B cell (primary cell): Measurements from ENCODE around the gene OR2W1.

Source experiments
- EZH2 ChIP-seq: IDR thresholded peaks from 2 replicates; pipeline ENCODE4 v1.6.1; 2012; ENCODE audit warnings: borderline replicate concordance, low read depth, mild to moderate bottlenecking, moderate library complexity, low read length; ENCODE audit not compliant: insufficient read depth, poor library complexity, severe bottlenecking
- TF ChIP-seq, protein P1 (sequence below): fragments of 200-600 bp; IDR thresholded peaks from one replicate; pipeline ENCODE4 v1.8.0; 2022; ENCODE audit warnings: antibody characterized with exemption, mild to moderate bottlenecking

DNA sequence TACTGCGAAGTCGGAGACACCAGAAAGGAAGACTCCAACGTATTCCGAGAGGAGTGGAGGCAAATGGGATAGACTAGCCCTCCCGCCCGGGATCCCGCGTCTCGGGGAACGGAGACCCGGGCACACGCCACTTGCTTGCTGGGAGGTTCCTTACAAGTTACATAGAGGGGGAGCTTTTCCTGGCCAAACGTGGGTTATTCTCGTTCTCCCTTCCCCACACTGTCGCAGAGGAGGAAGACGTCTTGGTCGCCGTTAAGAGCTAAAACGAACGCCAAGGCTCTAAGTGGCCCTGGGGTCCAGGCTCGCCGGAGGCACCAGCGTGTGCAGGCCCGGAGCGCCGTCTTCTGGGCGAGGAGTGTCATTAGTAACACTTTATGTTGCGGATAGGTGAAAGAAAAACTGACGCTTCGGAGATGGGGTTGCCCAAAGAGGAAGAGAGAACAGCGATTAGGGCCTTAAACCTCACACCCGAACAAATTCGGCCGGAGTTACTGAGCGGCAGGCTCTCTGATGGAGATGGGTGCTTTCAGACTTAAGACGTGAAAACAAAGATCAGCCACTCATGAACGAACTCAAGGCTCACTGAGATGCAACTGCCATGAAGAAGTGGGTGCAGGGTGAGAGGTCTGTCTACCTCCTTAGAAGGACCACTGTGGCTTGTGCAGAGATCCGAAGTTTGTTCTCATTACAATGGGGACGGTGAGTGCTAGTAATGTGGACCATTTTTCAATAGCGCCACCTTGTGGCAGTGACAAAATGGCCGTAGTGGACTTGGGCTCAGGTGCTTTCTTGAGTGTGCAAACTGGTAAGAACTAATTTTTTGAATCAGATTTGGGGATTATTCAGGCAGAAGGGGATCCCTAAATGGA, 28.2 kb downstream of the OR2W1 start:
- TF ChIP-seq, protein P1, sequence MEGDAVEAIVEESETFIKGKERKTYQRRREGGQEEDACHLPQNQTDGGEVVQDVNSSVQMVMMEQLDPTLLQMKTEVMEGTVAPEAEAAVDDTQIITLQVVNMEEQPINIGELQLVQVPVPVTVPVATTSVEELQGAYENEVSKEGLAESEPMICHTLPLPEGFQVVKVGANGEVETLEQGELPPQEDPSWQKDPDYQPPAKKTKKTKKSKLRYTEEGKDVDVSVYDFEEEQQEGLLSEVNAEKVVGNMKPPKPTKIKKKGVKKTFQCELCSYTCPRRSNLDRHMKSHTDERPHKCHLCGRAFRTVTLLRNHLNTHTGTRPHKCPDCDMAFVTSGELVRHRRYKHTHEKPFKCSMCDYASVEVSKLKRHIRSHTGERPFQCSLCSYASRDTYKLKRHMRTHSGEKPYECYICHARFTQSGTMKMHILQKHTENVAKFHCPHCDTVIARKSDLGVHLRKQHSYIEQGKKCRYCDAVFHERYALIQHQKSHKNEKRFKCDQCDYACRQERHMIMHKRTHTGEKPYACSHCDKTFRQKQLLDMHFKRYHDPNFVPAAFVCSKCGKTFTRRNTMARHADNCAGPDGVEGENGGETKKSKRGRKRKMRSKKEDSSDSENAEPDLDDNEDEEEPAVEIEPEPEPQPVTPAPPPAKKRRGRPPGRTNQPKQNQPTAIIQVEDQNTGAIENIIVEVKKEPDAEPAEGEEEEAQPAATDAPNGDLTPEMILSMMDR, result peak; percentile 91
- no peak for TF ChIP-seq EZH2
